HG03025 (cell line): ENCODE data around the gene ZYG11B.
"Not testable (repeated sequence)": the region's sequence is repeated elsewhere in the genome, so short reads cannot be mapped to it uniquely, and the experiment has no call there.

ENCODE experiments used
- ATAC-seq: cut with Tn5 transposase; IDR thresholded peaks from one replicate; pipeline ENCODE4 v1.9.1; 2021; ENCODE audit warnings: mild to moderate bottlenecking, moderate library complexity; ENCODE audit not compliant: unreplicated experiment, low FRiP score

Gene ZYG11B

DNA sequence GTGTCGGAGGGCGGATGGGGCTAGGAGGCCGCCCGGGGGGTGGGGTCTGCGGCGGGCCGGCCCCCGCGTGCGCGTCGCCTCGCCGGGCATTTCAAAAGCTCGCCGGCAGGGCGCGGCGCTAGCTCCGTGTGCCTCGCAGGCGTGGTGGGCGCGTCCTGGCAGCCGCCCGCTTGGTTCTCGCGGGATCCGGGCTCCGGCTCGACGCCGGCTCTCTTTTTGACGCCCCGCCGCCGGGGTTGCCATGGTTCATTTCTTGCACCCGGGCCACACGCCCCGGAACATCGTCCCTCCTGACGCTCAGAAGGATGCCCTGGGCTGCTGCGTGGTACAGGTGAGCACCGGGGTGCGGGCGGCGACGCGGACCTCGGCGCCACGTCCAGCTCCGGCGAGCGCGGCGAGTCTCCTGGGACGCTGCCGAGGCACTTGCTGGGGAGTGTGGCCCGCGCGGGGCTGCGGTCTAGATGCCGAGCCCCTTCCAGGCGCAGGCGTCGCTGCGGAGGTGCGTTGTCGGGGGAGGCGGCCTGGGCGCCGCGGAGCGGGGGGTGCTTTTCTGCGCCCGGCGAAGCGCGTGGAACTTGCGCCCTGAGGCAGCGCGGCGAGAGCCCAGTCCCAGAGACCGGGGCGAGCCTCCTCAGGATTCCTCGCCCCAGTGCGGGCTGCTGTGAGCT lies 116.5 kb downstream of the ZYG11B start, which contains the start of gene ZYG11A:
Gene ZYG11A (plus strand): TSS at position 118 of the 668 bp plus-strand sequence. CDS start 124 bp downstream, at position 242.
- ATAC-seq, result peak; percentile 70

DNA sequence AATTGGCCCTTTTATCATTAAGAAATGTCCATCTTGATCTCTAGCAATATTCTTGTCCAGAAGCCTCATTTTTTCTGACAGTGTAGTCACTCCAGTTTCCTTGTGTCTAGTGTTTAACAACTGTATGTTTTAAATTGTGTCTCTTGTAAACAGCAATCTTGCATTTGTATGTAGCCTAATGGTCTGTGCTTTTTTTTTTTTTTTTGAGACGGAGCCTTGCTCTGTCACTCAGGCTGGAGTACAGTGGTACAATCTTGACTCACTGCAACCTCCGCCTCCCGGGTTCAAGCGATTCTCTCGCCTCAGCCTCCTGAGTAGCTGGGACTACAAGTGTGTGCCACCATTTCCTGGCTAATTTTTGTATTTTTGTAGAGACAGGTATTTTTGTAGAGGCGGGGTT lies 118.9 kb downstream of the ZYG11B start:
- ATAC-seq, result not testable (repeated sequence)

DNA sequence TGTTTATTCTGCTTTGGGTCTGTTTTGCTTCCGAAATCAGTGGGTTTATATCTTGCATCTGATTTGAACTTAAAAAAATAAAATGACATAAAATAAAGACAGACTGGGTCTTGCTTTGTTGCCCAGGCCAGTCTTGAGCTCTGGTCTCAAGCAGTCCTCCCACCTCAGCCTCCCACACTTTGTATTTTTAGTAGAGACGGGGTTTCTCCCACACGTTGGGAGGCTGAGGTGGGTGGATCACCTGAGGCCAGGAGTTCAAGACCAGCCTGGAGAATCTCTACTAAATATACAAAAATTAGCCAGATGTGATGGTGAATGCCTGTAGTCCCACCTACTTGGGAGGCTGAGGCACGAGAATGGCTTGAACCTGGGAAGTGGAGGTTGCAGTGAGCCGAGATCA lies 122.2 kb downstream of the ZYG11B start:
- no peak for ATAC-seq

DNA sequence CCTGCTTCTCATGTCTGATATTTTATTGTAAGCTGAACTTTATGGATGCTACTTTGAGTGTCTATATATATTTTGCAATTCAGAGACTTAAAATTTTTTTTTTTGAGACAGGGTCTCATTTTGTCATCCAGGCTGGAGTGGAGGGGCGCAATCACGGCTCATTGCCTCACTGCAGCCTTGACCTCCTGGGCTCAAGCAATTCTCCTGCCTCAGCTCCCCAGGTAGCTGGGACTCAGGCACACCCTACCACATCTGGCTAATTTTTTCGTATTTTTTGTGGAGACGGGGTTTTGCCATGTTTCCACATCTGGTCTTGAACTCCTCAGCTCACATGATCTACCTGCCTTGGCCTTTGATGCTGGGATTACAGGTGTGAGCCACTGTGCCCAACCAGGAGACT lies 124.7 kb downstream of the ZYG11B start:
- ATAC-seq, result no peak

DNA sequence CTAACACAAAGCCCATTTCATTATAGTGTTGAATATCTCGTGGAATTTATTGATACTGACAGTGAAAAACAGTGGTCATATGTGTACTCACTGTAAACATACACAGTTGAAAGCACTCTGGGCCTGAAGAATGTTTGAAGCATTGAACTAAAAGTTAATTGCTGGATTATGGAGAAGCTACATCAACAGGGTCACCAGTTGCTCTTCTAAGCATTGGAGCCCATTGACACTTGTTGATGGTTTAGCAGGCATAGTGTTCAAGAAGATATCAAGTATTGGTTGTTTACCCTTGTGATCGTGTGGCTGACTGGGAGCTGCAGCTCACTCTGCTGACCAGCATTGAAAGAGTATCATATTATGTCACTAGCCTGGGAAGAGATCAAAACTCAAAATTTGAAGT lies 126.6 kb downstream of the ZYG11B start:
- no peak for ATAC-seq

DNA sequence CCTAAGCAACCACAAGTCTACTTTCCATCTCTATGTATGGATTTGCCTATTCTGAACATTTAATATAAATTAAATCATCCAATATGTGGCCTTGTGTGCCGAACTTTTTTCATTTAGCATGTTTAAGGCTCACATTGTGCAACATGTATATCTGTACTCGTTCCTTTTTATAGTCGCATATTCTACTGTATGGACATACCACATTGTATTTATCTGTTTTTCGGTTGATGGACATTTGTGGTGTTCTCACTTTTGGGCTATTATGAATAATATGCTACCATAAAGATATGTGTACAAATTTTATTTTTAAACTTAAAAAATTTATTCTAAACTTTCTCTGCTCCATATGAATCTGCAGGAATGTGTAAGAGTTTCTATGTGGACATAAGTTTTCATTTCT lies 129.3 kb downstream of the ZYG11B start:
- ATAC-seq, result no peak

DNA sequence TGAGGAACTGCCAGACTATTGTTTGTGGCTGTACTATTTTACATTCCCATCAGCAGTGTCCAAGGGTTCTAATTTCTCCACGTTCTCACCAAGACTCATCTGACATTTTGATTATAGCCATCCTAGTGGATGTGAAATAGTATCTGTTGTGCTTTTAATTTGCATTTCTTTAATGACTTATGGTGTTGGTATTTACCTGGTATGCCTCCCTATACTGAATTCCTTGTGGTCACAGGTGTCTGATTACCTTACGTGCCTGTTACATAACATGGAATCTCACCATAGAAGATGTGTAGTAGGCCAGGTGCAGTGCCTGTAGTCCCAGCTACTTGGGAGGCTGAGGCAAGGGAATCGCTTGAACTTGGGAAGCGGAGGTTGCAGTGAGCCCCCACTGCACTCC lies 129.8 kb downstream of the ZYG11B start:
- no peak for ATAC-seq

DNA sequence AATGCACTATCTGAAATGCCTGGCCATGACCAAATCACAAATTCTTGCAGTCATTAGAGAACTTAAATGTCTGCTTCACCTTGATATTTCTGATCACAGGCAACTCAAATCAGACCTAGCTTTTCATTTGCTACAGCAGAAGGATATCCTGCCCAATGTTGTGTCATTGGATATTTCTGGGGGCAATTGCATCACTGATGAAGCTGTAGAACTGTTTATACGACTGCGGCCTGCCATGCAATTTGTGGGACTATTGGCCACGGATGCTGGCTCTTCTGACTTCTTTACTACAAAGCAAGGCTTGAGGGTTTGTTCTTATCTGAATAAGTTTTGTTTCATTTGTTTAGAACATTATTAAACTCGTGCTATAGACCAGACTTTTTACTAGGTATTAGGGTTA lies 131.2 kb downstream of the ZYG11B start:
- no peak for ATAC-seq

DNA sequence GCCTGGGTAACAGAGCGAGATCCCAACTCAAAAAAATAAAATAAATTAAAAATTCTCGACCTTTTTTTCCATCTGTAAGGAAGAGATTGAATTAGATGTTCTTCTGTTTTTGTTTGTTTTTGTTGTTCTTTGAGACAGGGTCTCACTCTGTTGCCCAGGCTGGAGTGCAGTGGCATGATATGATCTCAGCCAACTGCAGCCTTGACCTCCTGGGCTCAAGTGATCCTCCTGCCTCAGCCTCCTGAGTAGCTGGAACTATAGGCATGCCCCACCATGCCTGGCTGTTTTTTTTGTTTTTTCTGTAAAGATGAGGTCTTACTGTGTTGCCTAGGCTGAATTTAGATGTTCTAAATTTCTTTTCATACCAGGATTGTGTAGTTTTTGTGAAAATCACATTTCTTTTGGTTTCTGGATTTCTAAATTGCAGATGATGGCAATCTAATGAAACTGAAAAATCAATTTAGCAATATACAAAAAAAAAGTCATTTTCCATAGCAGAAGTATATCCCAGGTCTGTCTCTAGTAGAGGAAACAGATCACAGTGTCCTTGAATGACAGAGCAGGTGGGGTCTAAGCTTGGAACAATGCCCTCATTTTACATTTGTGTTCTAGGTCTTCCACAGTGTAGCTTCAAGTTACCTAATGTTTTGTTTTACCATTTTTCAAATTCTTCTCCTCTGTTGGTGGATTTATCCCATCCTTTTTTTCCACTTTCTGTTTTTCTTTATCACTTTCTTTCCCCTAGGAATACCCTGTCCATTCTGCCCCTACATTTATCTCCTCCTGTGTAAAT lies 136.6 kb downstream of the ZYG11B start:
- no peak for ATAC-seq

DNA sequence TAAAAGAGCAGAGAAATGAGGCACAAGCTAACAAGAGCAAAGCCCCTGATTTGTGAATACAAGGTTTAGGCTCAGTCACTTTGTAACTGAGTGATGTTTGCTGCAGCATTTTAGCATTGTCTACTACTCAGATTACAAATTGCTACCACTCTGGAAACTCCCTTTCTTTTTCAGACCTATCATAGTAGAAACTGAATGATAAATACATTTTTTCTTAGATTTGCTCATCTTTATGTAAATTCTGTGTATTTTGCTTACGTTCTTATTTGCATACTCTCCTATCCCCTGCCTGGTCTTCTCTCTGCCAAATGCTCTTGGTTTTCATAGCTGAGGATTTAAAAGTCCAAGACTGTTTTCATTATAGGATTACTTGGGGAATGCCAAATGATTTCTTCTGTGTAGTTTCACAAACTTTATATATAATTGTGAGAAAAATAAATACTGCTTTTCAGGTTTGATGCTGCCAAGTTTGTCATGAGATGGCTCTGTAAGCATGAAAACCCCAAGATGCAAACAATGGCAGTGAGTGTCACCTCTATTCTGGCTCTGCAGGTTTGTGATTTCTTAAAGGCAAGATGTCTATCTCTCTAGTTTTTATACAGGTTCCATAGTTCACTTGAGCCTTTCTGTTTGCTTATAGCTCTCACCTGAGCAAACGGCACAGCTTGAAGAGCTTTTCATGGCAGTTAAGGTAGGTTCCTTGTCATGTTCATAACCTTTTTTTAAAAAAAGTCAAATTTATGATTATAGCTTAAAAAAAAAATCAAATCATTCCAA lies 141.0 kb downstream of the ZYG11B start:
- no peak for ATAC-seq

DNA sequence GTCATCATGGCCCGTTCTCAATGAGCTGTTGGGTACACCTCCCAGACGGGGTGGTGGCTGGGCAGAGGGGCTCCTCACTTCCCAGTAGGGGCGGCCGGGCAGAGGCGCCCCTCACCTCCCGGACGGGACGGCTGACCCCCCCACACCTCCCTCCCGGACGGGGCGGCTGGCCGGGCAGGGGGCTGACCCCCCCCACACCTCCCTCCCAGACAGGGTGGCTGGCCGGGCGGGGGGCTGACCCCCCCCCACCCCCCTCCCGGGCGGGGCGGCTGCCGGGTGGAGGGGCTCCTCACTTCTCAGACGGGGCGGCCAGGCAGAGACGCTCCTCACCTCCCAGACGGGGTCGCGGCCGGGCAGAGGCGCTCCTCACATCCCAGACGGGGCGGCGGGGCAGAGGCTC lies 143.5 kb downstream of the ZYG11B start:
- not testable (repeated sequence) for ATAC-seq

DNA sequence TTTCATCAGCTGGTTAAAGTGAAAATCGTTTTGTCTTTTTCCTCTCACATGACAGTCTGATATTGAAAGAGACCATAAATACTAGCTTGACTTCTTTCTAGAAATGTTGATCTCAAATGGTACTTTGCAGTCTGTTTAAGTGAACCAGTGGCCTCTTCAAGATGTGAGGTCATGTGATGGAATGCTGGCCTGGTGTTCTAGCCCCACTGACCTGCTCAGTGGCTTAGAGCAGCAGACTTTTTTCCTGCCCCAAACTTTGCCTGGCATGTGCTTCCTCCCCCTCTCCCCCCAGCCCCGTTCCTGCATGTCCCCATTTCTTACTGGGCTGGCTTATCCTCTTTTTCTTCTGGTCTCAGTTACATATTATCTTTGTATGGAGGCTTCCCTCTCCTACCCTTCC lies 150.6 kb downstream of the ZYG11B start:
- no peak for ATAC-seq
